Measurements from ENCODE around the gene ADIG. TPM values are rescaled to one million over a fixed set of nuclear protein-coding genes. Genes with fewer than 3 reads are reported as not detected.

Gene ADIG
- total RNA-seq, 1 donor: not detected

GRCh38 chr20:38624084-38624483 is 43.1 kb downstream of the ADIG start:
- no peak overlapping the region for H3K27ac ChIP-seq (ENCODE audit: low read depth, low read length)
- no peaks in the 10 kb centered on the region for H3K36me3 ChIP-seq (ENCODE audit: insufficient read depth, low read length)
- no peak overlapping the region for H3K4me2 ChIP-seq (ENCODE audit: insufficient read depth, low read length)
- no peak for DNase-seq (ENCODE audit: insufficient read length, low spot score, missing footprints)
- H3K9me3 ChIP-seq (ENCODE audit: low read depth, low read length): no peaks in the 10 kb centered on the region
- H3K4me3 ChIP-seq (ENCODE audit: insufficient read depth, low read length): no peak overlapping the region
- peaks cover 27% of the 10 kb centered on the region for H3K27me3 ChIP-seq (ENCODE audit: insufficient read depth, low read length)
- no peaks in the 10 kb centered on the region for H3K4me1 ChIP-seq (ENCODE audit: insufficient read depth, low read length)
- no peaks in the 10 kb centered on the region for H4K20me1 ChIP-seq (ENCODE audit: insufficient read depth, low read length)
- H2AFZ ChIP-seq (ENCODE audit: low read length): no peak overlapping the region
- no peak for TF ChIP-seq CTCF (IDR thresholded peaks at IDR 0.05; ENCODE audit: extremely low read depth, low read depth, low read length)
- H3K79me2 ChIP-seq (ENCODE audit: insufficient read depth, low read length): no peaks in the 10 kb centered on the region

- no peak overlapping the region for H2AFZ ChIP-seq (ENCODE audit: low read length)
- peaks cover 16% of the 10 kb centered on the region for H3K27me3 ChIP-seq (ENCODE audit: insufficient read depth, low read length)
- H3K36me3 ChIP-seq (ENCODE audit: insufficient read depth, low read length): no peaks in the 10 kb centered on the region
- H4K20me1 ChIP-seq (ENCODE audit: insufficient read depth, low read length): no peaks in the 10 kb centered on the region
- DNase-seq (ENCODE audit: insufficient read length, low spot score, missing footprints): no peak
- TF ChIP-seq CTCF (IDR thresholded peaks at IDR 0.05; ENCODE audit: extremely low read depth, low read depth, low read length): no peak
- H3K9me3 ChIP-seq (ENCODE audit: low read depth, low read length): no peaks in the 10 kb centered on the region
- no peak overlapping the region for H3K4me3 ChIP-seq (ENCODE audit: insufficient read depth, low read length)
- no peaks in the 10 kb centered on the region for H3K79me2 ChIP-seq (ENCODE audit: insufficient read depth, low read length)
- H3K4me1 ChIP-seq (ENCODE audit: insufficient read depth, low read length): no peaks in the 10 kb centered on the region
- no peak overlapping the region for H3K4me2 ChIP-seq (ENCODE audit: insufficient read depth, low read length)
- H3K27ac ChIP-seq (ENCODE audit: low read depth, low read length): no peak overlapping the region
Measured at GRCh38 chr20:38625896-38626295, 44.9 kb downstream of the ADIG start.

GRCh38 chr20:38626921-38627659 is 46.1 kb downstream of the ADIG start:
- DNase-seq (ENCODE audit: insufficient read length, low spot score, missing footprints): no peak
- Histone ChIP-seq H3K79me2 (ENCODE audit: insufficient read depth, low read length) (no peaks in the 10 kb centered on the region), H3K27ac (ENCODE audit: low read depth, low read length) (no peak overlapping the region), H3K27me3 (ENCODE audit: insufficient read depth, low read length) (peaks cover 6% of the 10 kb centered on the region), H4K20me1 (ENCODE audit: insufficient read depth, low read length) (no peaks in the 10 kb centered on the region), H3K4me2 (ENCODE audit: insufficient read depth, low read length) (no peak overlapping the region), H3K36me3 (ENCODE audit: insufficient read depth, low read length) (no peaks in the 10 kb centered on the region), H3K9me3 (ENCODE audit: low read depth, low read length) (no peaks in the 10 kb centered on the region), H2AFZ (ENCODE audit: low read length) (no peak overlapping the region), H3K4me1 (ENCODE audit: insufficient read depth, low read length) (no peaks in the 10 kb centered on the region), H3K4me3 (ENCODE audit: insufficient read depth, low read length) (no peak overlapping the region)
- no peak for TF ChIP-seq CTCF (IDR thresholded peaks at IDR 0.05; ENCODE audit: extremely low read depth, low read depth, low read length)

- Histone ChIP-seq H4K20me1 (ENCODE audit: insufficient read depth, low read length) (no peaks in the 10 kb centered on the region), H3K4me3 (ENCODE audit: insufficient read depth, low read length) (no peak overlapping the region), H3K79me2 (ENCODE audit: insufficient read depth, low read length) (no peaks in the 10 kb centered on the region), H3K9me3 (ENCODE audit: low read depth, low read length) (no peaks in the 10 kb centered on the region), H3K4me2 (ENCODE audit: insufficient read depth, low read length) (no peak overlapping the region), H3K27me3 (ENCODE audit: insufficient read depth, low read length) (no peaks in the 10 kb centered on the region), H3K36me3 (ENCODE audit: insufficient read depth, low read length) (no peaks in the 10 kb centered on the region), H3K4me1 (ENCODE audit: insufficient read depth, low read length) (no peaks in the 10 kb centered on the region), H3K27ac (ENCODE audit: low read depth, low read length) (no peak overlapping the region), H2AFZ (ENCODE audit: low read length) (no peak overlapping the region)
- TF ChIP-seq CTCF (IDR thresholded peaks at IDR 0.05; ENCODE audit: extremely low read depth, low read depth, low read length): no peak
- DNase-seq (ENCODE audit: insufficient read length, low spot score, missing footprints): no peak
Measured at GRCh38 chr20:38628580-38629470, 47.8 kb downstream of the ADIG start.
